Effector memory CD4-positive, alpha-beta T cell (primary cell): ENCODE results near the gene MGARP.
"Not testable (repeated sequence)": the region's sequence is repeated elsewhere in the genome, so short reads cannot be mapped to it uniquely, and the experiment has no call there.

Source experiments
- DNase-seq, 3 donors: peaks; one replicate each; pipeline ENCODE4 v3.0.0-alpha.2; 2020
- H3K27ac ChIP-seq: 2 replicates; pipeline ENCODE4 v1.7.0; 2013; ENCODE audit warnings: mild to moderate bottlenecking, low read length, moderate library complexity; ENCODE audit not compliant: insufficient read depth, poor library complexity, severe bottlenecking
- H3K27me3 ChIP-seq: replicated peaks from 2 replicates; pipeline ENCODE4 v1.7.0; 2013; ENCODE audit warnings: mild to moderate bottlenecking, low read length; ENCODE audit not compliant: insufficient read depth, control insufficient read depth, poor library complexity, severe bottlenecking
- H3K36me3 ChIP-seq: 2 replicates; pipeline ENCODE4 v1.7.0; 2013; ENCODE audit warnings: mild to moderate bottlenecking, low read length, moderate library complexity; ENCODE audit not compliant: control insufficient read depth, insufficient read depth
- H3K4me1 ChIP-seq: 2 replicates; pipeline ENCODE4 v1.7.0; 2013; ENCODE audit warnings: low read length, mild to moderate bottlenecking; ENCODE audit not compliant: control insufficient read depth, insufficient read depth, poor library complexity, severe bottlenecking
- H3K4me3 ChIP-seq: 2 replicates; pipeline ENCODE4 v1.7.0; 2013; ENCODE audit warnings: low read length, low read depth, mild to moderate bottlenecking; ENCODE audit not compliant: insufficient read depth, poor library complexity, severe bottlenecking
- H3K9me3 ChIP-seq: 2 replicates; pipeline ENCODE4 v1.7.0; 2013; ENCODE audit warnings: mild to moderate bottlenecking, low read length, moderate library complexity; ENCODE audit not compliant: control insufficient read depth

Gene MGARP

DNA sequence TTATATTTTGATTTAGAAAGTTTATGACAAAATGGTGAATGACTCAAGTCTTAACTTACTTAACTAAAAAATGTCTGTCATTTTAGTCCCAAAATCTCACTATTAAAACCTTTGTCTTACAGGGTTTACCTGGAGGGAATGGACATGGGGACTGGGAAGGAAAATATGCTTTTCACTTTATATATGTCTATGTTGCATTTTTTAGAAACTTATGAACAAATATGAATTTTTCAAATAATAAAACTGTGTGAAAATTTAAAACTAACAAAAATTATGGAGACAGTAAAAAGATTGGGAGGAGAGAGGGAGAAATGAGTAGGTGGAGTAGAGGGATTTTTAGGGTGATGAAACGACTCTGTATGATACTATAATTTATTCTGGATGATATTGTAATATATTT is 6.2 kb downstream of the MGARP start:
- Histone ChIP-seq H3K36me3 (no peaks in the 10 kb centered on the region), H3K4me1 (peaks cover 2% of the 10 kb centered on the region), H3K9me3 (no peaks in the 10 kb centered on the region), H3K4me3 (no peak overlapping the region), H3K27ac (no peak overlapping the region), H3K27me3 (peaks cover 16% of the 10 kb centered on the region)
- no peak for DNase-seq

DNA sequence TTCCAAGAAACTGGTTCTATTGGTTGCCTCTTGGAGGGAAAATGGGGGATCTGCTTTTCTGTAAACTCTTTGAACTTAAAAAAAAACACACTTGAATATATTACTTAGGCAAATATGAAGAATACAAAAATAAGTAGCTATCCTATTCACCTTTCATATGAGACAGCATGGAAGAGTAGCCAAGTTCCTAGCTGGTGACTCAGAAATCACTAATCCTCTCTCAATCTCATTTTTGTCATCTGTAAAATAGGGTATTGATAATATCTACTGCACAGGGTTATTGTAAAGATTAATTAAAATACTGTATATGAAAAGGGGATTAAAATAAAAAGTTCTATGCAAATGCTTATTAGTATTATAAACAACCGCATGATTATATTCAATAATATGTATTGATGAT is 12.7 kb downstream of the MGARP start:
- Histone ChIP-seq H3K4me1 (no peaks in the 10 kb centered on the region), H3K27me3 (no peaks in the 10 kb centered on the region), H3K4me3 (peak overlapping the region; percentile 40), H3K27ac (peak overlapping the region; percentile 43), H3K9me3 (no peaks in the 10 kb centered on the region), H3K36me3 (no peaks in the 10 kb centered on the region)
- no peak for DNase-seq

GRCh38 chr4:139266583-139267257 is 13.3 kb downstream of the MGARP start:
- peak; percentile 59 to 64 (median 63) for DNase-seq
- H3K9me3 ChIP-seq = no peaks in the 10 kb centered on the region
- peak overlapping the region; percentile 40 for H3K4me3 ChIP-seq
- no peaks in the 10 kb centered on the region for H3K4me1 ChIP-seq
- H3K27me3 ChIP-seq = no peaks in the 10 kb centered on the region
- H3K36me3 ChIP-seq = no peaks in the 10 kb centered on the region
- peak overlapping the region; percentile 43 for H3K27ac ChIP-seq

DNA sequence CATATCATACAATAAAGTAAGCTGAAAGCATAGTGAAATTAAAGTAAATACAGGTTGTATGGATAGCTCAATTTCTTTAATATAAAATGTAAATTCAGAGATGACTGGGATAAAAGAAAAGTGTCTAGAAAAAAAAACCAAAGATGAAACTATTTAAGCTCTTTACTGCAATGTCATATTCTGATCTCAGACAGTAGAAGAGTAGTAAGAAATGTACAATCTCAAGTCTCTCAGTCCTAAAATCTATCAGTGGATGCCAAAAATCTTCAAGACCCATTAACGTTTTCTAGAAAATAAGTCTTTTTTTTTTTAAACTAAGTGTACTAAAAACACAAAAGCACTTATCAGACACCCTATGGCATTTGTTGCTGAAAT is 13.8 kb downstream of the MGARP start:
- Histone ChIP-seq H3K4me1 (no peaks in the 10 kb centered on the region), H3K9me3 (no peaks in the 10 kb centered on the region), H3K4me3 (peak overlapping the region; percentile 40), H3K27ac (peak overlapping the region; percentile 43), H3K27me3 (no peaks in the 10 kb centered on the region), H3K36me3 (no peaks in the 10 kb centered on the region)
- no peak for DNase-seq

- no peak for DNase-seq
- Histone ChIP-seq H3K27me3 (no peaks in the 10 kb centered on the region), H3K9me3 (no peaks in the 10 kb centered on the region), H3K27ac (no peak overlapping the region), H3K36me3 (no peaks in the 10 kb centered on the region), H3K4me1 (no peaks in the 10 kb centered on the region), H3K4me3 (no peak overlapping the region)
Measured at GRCh38 chr4:139265654-139266053, 14.4 kb downstream of the MGARP start.

- Histone ChIP-seq H3K9me3 (no peaks in the 10 kb centered on the region), H3K4me1 (no peaks in the 10 kb centered on the region), H3K27ac (no peak overlapping the region), H3K36me3 (no peaks in the 10 kb centered on the region), H3K4me3 (no peak overlapping the region), H3K27me3 (no peaks in the 10 kb centered on the region)
- DNase-seq = no peak
Measured at GRCh38 chr4:139256349-139256748, 23.7 kb downstream of the MGARP start.

DNA sequence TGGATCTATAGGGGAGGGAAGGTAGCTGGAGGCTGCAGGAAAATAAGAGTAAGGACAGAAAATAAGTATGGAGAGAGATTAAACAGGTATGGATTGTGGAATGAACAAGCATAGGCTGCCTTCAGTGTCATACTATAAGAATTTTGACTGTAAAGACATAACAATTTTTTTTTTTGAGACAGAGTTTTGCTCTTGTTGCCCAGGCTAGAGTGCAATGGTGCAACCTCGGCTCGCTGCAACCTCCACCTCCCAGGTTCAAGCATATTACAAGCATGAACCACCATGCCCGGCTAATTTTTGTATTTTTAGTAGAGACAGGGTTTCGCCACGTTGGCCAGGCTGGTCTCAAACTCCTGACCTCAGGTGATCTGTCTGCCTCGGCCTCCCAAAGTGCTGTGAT is 24.4 kb downstream of the MGARP start:
- H3K9me3 ChIP-seq, H3K27me3 ChIP-seq, DNase-seq, H3K27ac ChIP-seq, H3K4me1 ChIP-seq, H3K4me3 ChIP-seq, H3K36me3 ChIP-seq: not testable (repeated sequence)

GRCh38 chr4:139253713-139254112 is 26.3 kb downstream of the MGARP start:
- H3K27me3 ChIP-seq = no peaks in the 10 kb centered on the region
- H3K36me3 ChIP-seq = no peaks in the 10 kb centered on the region
- H3K27ac ChIP-seq = no peak overlapping the region
- no peak overlapping the region for H3K4me3 ChIP-seq
- H3K9me3 ChIP-seq = no peaks in the 10 kb centered on the region
- DNase-seq = no peak
- no peaks in the 10 kb centered on the region for H3K4me1 ChIP-seq

- Histone ChIP-seq H3K36me3 (no peaks in the 10 kb centered on the region), H3K27me3 (no peaks in the 10 kb centered on the region), H3K4me1 (no peaks in the 10 kb centered on the region), H3K27ac (no peak overlapping the region), H3K4me3 (no peak overlapping the region), H3K9me3 (no peaks in the 10 kb centered on the region)
- DNase-seq = no peak
Measured at GRCh38 chr4:139253046-139253445, 27.0 kb downstream of the MGARP start.

DNA sequence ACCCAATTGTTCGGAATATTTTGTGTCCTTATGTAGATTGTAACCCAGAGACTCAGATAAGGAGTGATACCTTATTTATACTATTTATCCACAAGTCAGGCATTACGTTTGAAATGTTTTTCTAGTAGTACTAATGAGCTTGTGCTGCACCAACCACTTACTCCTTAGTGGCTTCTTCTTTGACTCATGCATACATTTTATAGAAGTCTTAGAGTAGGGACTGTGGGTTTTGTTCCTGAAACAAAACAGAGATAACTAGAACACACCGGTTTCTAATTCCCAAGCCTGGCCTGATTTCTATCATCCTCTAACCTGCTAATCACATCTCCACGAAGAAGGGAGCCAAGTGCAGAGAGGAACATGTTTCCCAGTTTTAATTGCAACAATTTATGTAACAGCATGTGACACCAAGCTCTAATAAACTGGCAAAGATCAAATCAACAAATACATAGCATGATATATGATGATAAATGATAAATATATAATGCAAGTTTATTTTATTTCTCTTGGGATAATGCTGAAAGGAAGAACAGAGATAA is 32.3 kb downstream of the MGARP start:
- H3K9me3 ChIP-seq = no peaks in the 10 kb centered on the region
- no peaks in the 10 kb centered on the region for H3K36me3 ChIP-seq

More for the DNA sequence above, 32.3 kb downstream of the MGARP start:
- no peak overlapping the region for H3K4me3 ChIP-seq
- H3K4me1 ChIP-seq = no peaks in the 10 kb centered on the region
- no peak overlapping the region for H3K27ac ChIP-seq
- H3K27me3 ChIP-seq = no peaks in the 10 kb centered on the region
- DNase-seq = no peak
